ENCODE measurements around the gene SLC36A1.

Gene SLC36A1

GRCh38 chr5:151534350-151534749 lies 86.9 kb downstream of the SLC36A1 start:
- no peak for DNase-seq (ENCODE audit: low spot score)

GRCh38 chr5:151537044-151537443 lies 89.6 kb downstream of the SLC36A1 start:
- DNase-seq (ENCODE audit: low spot score): no peak

- no peak for DNase-seq (ENCODE audit: low spot score)
Observed at GRCh38 chr5:151541571-151541970, 94.2 kb downstream of the SLC36A1 start.

Measured in hematopoietic multipotent progenitor cell treated with erythropoietin and hydrocortisone succinate and interleukin-3 and kit ligand, for 15 days (in vitro differentiated cells).